Measurements from ENCODE around the gene KIF19.

Gene KIF19

DNA sequence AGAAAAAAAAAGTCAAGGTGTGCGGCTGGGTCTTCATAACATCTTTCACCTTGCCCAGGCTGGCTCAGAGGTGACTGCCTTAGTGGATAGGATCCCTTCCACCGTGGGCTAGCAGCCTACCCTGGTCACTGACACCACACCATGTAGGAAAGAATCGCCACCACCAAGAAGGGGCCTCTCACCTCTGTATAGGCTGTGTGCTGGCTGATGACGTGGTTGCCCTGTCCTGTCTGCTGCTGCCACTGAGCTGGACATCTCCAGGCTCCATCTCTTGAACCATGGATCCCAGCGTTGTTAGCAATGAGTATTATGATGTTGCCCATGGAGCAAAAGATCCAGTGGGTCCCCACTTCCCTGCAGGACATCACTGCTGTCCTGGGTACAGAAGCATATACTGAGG is 41.2 kb downstream of the KIF19 start, which contains the start of gene GPR142:
TSS of gene GPR142 (plus strand) at position 301 of the 400 bp plus-strand sequence. CDS start 2,035 bp downstream, outside the sequence.
- TF ChIP-seq CTCF (IDR thresholded peaks at IDR 0.05; ENCODE audit: insufficient read depth, low read depth, low read length, missing control alignments), result no peak
- DNase-seq (ENCODE audit: low read depth), result no peak
- H3K4me3 ChIP-seq (ENCODE audit: low read depth, low read length), result no peak within 1 kb of the TSS

DNA sequence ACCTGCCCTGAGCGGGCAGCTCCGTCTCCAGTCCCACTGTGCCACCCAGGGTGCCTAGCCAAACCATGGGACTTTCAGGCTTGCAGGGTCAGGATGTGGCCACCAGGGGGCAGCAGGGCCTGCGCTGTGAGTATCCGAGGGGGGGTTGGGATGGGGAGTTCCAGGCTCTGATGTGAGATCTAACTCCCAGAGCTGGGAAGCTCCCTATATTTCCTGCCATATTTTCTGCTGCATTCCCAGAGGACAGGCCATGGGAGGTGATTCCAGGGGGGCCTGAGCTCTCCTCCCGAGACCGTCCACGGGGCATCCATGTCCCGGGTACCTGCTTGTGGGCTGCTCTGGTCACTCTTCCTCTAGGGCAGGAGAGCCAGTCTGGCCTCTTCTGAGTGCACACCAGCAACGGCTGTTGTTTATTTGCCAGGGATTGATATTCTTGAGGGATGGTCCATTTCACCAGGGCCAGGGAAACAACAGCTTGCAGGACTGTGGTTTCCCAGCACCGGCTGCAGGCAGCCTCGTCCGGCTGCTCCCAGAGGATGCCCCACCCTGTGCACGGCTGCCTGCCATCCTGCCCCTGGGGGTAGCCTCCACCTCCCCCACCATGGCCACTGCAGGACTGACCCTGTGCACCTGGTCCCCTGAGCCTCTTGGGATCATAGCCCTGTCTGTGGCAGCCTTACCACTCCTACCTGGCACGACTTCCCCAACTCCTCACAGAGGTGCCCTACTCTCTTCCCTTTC is 42.5 kb downstream of the KIF19 start:
- DNase-seq (ENCODE audit: low read depth), result peak; percentile 65
- peak; percentile 94 for TF ChIP-seq CTCF (IDR thresholded peaks at IDR 0.05; ENCODE audit: insufficient read depth, low read depth, low read length, missing control alignments)
- no peak overlapping the region for H3K4me3 ChIP-seq (ENCODE audit: low read depth, low read length)

DNA sequence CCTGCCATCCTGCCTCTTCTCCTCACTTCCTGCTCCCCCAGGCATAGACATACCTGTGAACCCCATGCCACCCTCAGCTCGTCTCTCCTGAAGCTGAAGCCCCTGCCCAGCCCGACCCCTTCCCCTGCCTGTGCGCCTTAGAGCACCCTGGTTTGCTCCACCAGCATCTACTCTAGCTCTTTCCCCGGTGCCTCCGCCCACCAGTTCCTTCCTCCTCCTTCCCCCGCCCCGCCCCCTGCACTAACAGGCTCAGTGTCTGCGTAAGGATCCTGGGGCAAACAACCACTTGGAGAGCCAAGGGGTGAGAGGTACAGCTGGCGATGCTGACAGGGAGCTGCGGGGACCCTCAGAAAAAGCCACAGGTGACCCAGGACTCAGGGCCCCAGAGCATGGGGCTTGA is 43.2 kb downstream of the KIF19 start:
- no peak for DNase-seq (ENCODE audit: low read depth)
- no peak overlapping the region for H3K4me3 ChIP-seq (ENCODE audit: low read depth, low read length)
- TF ChIP-seq CTCF (IDR thresholded peaks at IDR 0.05; ENCODE audit: insufficient read depth, low read depth, low read length, missing control alignments), result no peak

GRCh38 chr17:74369665-74370490 is 43.9 kb downstream of the KIF19 start:
- DNase-seq (ENCODE audit: low read depth), result no peak
- no peak overlapping the region for H3K4me3 ChIP-seq (ENCODE audit: low read depth, low read length)
- TF ChIP-seq CTCF (IDR thresholded peaks at IDR 0.05; ENCODE audit: insufficient read depth, low read depth, low read length, missing control alignments), result no peak

DNA sequence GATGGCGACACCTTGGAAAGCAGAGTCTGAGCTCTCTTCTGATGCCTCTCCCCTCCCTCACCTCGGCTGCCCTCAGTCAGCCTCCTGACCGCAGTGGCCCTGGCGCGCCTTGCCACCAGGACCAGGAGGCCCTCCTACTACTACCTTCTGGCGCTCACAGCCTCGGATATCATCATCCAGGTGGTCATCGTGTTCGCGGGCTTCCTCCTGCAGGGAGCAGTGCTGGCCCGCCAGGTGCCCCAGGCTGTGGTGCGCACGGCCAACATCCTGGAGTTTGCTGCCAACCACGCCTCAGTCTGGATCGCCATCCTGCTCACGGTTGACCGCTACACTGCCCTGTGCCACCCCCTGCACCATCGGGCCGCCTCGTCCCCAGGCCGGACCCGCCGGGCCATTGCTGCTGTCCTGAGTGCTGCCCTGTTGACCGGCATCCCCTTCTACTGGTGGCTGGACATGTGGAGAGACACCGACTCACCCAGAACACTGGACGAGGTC is 45.7 kb downstream of the KIF19 start:
- H3K4me3 ChIP-seq (ENCODE audit: low read depth, low read length), result no peak overlapping the region
- DNase-seq (ENCODE audit: low read depth), result no peak
- TF ChIP-seq CTCF (IDR thresholded peaks at IDR 0.05; ENCODE audit: insufficient read depth, low read depth, low read length, missing control alignments), result no peak

- no peak for DNase-seq (ENCODE audit: low read depth)
- H3K4me3 ChIP-seq (ENCODE audit: low read depth, low read length), result no peak overlapping the region
- no peak for TF ChIP-seq CTCF (IDR thresholded peaks at IDR 0.05; ENCODE audit: insufficient read depth, low read depth, low read length, missing control alignments)
Observed at GRCh38 chr17:74372426-74372825, 46.4 kb downstream of the KIF19 start.
